ENCODE results near the gene RARS1.

DNA sequence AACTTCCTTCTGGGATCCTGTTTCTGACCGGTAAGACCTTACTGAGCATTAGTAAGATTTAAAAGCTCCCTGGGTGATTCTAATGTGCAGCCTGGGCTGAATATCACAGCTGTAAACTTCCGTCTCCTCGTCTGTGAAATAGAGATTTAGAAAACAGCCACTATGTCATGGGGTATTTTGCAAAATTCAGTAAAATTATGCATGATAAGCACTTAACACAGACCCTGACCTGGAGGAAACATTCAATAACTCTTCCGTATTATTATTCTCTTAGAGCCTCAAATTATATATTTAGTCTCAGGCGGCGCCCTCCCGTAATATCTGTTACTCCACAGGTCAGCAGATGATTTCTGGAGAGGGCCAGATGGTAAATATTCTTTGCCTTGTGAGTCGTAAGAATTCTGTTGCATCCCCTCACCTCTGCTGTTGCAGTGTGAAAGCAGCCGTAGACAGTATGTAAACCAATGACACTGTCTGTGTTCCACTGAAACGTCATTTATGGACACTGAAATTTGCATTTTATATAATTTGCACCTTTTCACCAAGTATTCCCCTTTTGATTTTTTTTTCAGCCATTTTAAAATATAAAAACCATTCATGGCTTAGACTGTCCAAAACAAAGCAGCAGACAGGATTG lies 39.2 kb upstream of the RARS1 start:
- TF ChIP-seq, protein P1, sequence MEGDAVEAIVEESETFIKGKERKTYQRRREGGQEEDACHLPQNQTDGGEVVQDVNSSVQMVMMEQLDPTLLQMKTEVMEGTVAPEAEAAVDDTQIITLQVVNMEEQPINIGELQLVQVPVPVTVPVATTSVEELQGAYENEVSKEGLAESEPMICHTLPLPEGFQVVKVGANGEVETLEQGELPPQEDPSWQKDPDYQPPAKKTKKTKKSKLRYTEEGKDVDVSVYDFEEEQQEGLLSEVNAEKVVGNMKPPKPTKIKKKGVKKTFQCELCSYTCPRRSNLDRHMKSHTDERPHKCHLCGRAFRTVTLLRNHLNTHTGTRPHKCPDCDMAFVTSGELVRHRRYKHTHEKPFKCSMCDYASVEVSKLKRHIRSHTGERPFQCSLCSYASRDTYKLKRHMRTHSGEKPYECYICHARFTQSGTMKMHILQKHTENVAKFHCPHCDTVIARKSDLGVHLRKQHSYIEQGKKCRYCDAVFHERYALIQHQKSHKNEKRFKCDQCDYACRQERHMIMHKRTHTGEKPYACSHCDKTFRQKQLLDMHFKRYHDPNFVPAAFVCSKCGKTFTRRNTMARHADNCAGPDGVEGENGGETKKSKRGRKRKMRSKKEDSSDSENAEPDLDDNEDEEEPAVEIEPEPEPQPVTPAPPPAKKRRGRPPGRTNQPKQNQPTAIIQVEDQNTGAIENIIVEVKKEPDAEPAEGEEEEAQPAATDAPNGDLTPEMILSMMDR (IDR thresholded peaks at IDR 0.05): no peak
- TF ChIP-seq POLR2A (IDR thresholded peaks at IDR 0.05): no peak
